H1 (cell line): ENCODE measurements around the gene TMEM131L. TPM values are rescaled to one million over a fixed set of nuclear protein-coding genes. Genes with fewer than 3 reads are reported as not detected.

ENCODE experiments used
- CTCF ChIA-PET: fragments of 300-600 bp; sonication (Branson Sonifier 250); formaldehyde crosslinking; loops from one replicate; lab custom pipeline; 2021; ENCODE audit not compliant: partially characterized antibody; lab: Charles Lee
- POLR2A ChIA-PET: fragments of 300-600 bp; sonication (Branson Sonifier 250); formaldehyde crosslinking; loops from one replicate; lab custom pipeline; 2021; ENCODE audit warnings: inconsistent platforms; ENCODE audit not compliant: partially characterized antibody; lab: Charles Lee
- DNase-seq, 2 experiments: peaks; one replicate each; pipeline versions ENCODE4 v3.0.0 to v3.0.0-alpha.2; 2010 to 2022; ENCODE audit warnings: low spot score in 2 of 2, low read depth in 1 of 2, mixed read lengths in 1 of 2
- FAIRE-seq: peaks from 2 replicates; lab custom pipeline; 2011; peaks lifted over from hg19 to GRCh38; lab: Jason Lieb, UNC
- H2AFZ ChIP-seq: 2 replicates; pipeline ENCODE4 v1.8.1; 2012; ENCODE audit warnings: low read length, inconsistent platforms
- H2AK5ac ChIP-seq: 2 replicates; pipeline ENCODE4 v1.6.1; 2013; ENCODE audit warnings: low read depth, low read length
- H2BK120ac ChIP-seq: replicated peaks from 2 replicates; pipeline ENCODE3; 2013; ENCODE audit warnings: low read depth, low read length, inconsistent platforms
- H2BK12ac ChIP-seq: 2 replicates; pipeline ENCODE4 v1.6.1; 2013; ENCODE audit warnings: low read depth, low read length
- H2BK15ac ChIP-seq: 2 replicates; pipeline ENCODE4 v1.6.1; 2013; ENCODE audit warnings: low read length
- H2BK20ac ChIP-seq: 2 replicates; pipeline ENCODE4 v1.6.1; 2013; ENCODE audit warnings: low read length
- H2BK5ac ChIP-seq: 2 replicates; pipeline ENCODE4 v1.6.1; 2013; ENCODE audit warnings: low read depth, low read length
- H3K14ac ChIP-seq: 2 replicates; pipeline ENCODE4 v1.6.1; 2013; ENCODE audit warnings: inconsistent platforms; ENCODE audit not compliant: insufficient read length
- H3K18ac ChIP-seq: 2 replicates; pipeline ENCODE4 v1.6.1; 2013; ENCODE audit warnings: low read length; ENCODE audit errors: extremely low read depth
- H3K23ac ChIP-seq: 2 replicates; pipeline ENCODE4 v1.6.1; 2013; ENCODE audit warnings: inconsistent platforms; ENCODE audit not compliant: insufficient read length
- H3K23me2 ChIP-seq: 2 replicates; pipeline ENCODE4 v1.6.1; 2013; ENCODE audit warnings: low read depth, low read length
- H3K27ac ChIP-seq: 2 replicates; pipeline ENCODE4 v1.6.1; 2011; ENCODE audit warnings: low read depth, low read length, inconsistent platforms
- H3K27me3 ChIP-seq, 4 experiments: replicated peaks in 1 of 4; 1 replicate in 1 of 4; 2 replicates in 3 of 4; pipeline versions ENCODE4 v1.6.1 to v1.8.1; 2011 to 2013; ENCODE audit warnings: low read length in 3 of 4, mild to moderate bottlenecking in 3 of 4, inconsistent platforms in 2 of 4, mixed read lengths in 2 of 4, moderate library complexity in 1 of 4; ENCODE audit not compliant: control insufficient read depth in 3 of 4, insufficient read depth in 3 of 4; ENCODE audit errors: extremely low read depth in 1 of 4
- H3K36me3 ChIP-seq, 4 experiments: 2 replicates each; pipeline versions ENCODE4 v1.6.1 to v1.8.1; 2011 to 2013; ENCODE audit warnings: mild to moderate bottlenecking in 4 of 4, low read length in 3 of 4, moderate library complexity in 2 of 4, control low read depth in 1 of 4, inconsistent platforms in 1 of 4; ENCODE audit not compliant: insufficient read depth in 4 of 4, control insufficient read depth in 2 of 4
- H3K4ac ChIP-seq: replicated peaks from 2 replicates; pipeline ENCODE3; 2013; ENCODE audit warnings: low read length, low read depth, mixed read lengths, inconsistent platforms; ENCODE audit not compliant: insufficient read length
- H3K4me1 ChIP-seq, 4 experiments: replicated peaks in 1 of 4; 1 replicate in 1 of 4; 2 replicates in 3 of 4; pipeline versions ENCODE4 v1.6.1 to v1.8.1; 2011 to 2013; ENCODE audit warnings: low read length in 3 of 4, inconsistent platforms in 2 of 4, mixed read lengths in 1 of 4; ENCODE audit not compliant: insufficient read depth in 4 of 4, control insufficient read depth in 3 of 4
- H3K4me2 ChIP-seq, 2 experiments: 2 replicates each; pipeline versions ENCODE4 v1.6.1 to v1.8.1; 2011 to 2013; ENCODE audit warnings: low read depth in 2 of 2, low read length in 2 of 2, control low read depth in 1 of 2, inconsistent platforms in 1 of 2, mild to moderate bottlenecking in 1 of 2; ENCODE audit not compliant: insufficient read depth in 1 of 2
- H3K4me3 ChIP-seq, 4 experiments: fragments of 200-600, 300-600 bp in 1 of 4; sonication (generic), shearing (Covaris generic), sonication (Bioruptor Twin) in 1 of 4; 2 replicates each; pipeline versions ENCODE4 v1.5.1 to v1.8.1; 2011 to 2016; ENCODE audit warnings: low read length in 4 of 4, low read depth in 3 of 4, control low read depth in 2 of 4, inconsistent platforms in 2 of 4, mild to moderate bottlenecking in 2 of 4, mixed read lengths in 1 of 4, moderate library complexity in 1 of 4; ENCODE audit not compliant: insufficient read depth in 2 of 4; ENCODE audit errors: extremely low read depth in 1 of 4
- H3K56ac ChIP-seq: replicated peaks from 2 replicates; pipeline ENCODE3; 2013; ENCODE audit warnings: low read depth, mild to moderate bottlenecking, mixed read lengths, low read length, inconsistent platforms; ENCODE audit not compliant: insufficient read length
- H3K79me1 ChIP-seq: 2 replicates; pipeline ENCODE4 v1.6.1; 2013; ENCODE audit warnings: low read depth, low read length, control low read depth
- H3K79me2 ChIP-seq, 2 experiments: 2 replicates each; pipeline versions ENCODE4 v1.6.1 to v1.8.1; 2012 to 2013; ENCODE audit warnings: low read length in 2 of 2, mild to moderate bottlenecking in 2 of 2, inconsistent platforms in 1 of 2; ENCODE audit not compliant: insufficient read depth in 2 of 2, control insufficient read depth in 1 of 2
- H3K9ac ChIP-seq, 4 experiments: replicated peaks in 1 of 4; 1 replicate in 1 of 4; 2 replicates in 3 of 4; pipeline versions ENCODE4 v1.6.1 to v1.8.1; 2011 to 2013; ENCODE audit warnings: low read depth in 3 of 4, low read length in 3 of 4, control low read depth in 2 of 4, mild to moderate bottlenecking in 2 of 4, moderate library complexity in 2 of 4, inconsistent platforms in 1 of 4; ENCODE audit errors: extremely low read depth in 1 of 4
- H3K9me3 ChIP-seq, 2 experiments: 2 replicates each; pipeline versions ENCODE4 v1.6.1 to v1.8.1; 2012 to 2013; ENCODE audit warnings: mild to moderate bottlenecking in 2 of 2, moderate library complexity in 2 of 2, control low read depth in 1 of 2, inconsistent platforms in 1 of 2, low read depth in 1 of 2, low read length in 1 of 2, mixed read lengths in 1 of 2; ENCODE audit not compliant: insufficient read depth in 2 of 2
- H4K20me1 ChIP-seq, 2 experiments: replicated peaks in 1 of 2; 2 replicates each; pipeline versions ENCODE3 to v1.8.1; 2011 to 2013; ENCODE audit warnings: inconsistent platforms in 2 of 2, low read length in 2 of 2, mild to moderate bottlenecking in 1 of 2; ENCODE audit not compliant: insufficient read depth in 2 of 2, control insufficient read depth in 1 of 2
- H4K5ac ChIP-seq: 2 replicates; pipeline ENCODE4 v1.6.1; 2013; ENCODE audit warnings: low read length, low read depth, mixed read lengths, inconsistent platforms; ENCODE audit not compliant: insufficient read length
- H4K8ac ChIP-seq: 2 replicates; pipeline ENCODE4 v1.8.0; 2013; ENCODE audit warnings: mild to moderate bottlenecking, moderate library complexity, low read length, inconsistent platforms; ENCODE audit not compliant: insufficient read depth; ENCODE audit errors: extremely low read depth
- H4K91ac ChIP-seq: replicated peaks from 2 replicates; pipeline ENCODE3; 2013; ENCODE audit warnings: low read length, mixed read lengths, inconsistent platforms; ENCODE audit not compliant: insufficient read length
- CBX5 ChIP-seq: fragments of 300-800, 300-1000 bp; sonication (generic); IDR thresholded peaks from 2 replicates; pipeline ENCODE4 v1.7.1; 2016; ENCODE audit warnings: antibody characterized with exemption, low read length, low read depth
- WGBS, 2 experiments: shearing (Covaris generic) in 1 of 2; methylation state at CpG; one replicate each; pipeline versions ENCODE4 v1.1.6 to v1.1.7; 2013 to 2015; ENCODE audit warnings: low lambda C conversion rate in 2 of 2, mixed read lengths in 2 of 2, inconsistent platforms in 1 of 2, low coverage in 1 of 2, missing lambda C conversion rate in 1 of 2; ENCODE audit not compliant: insufficient replicate concordance in 2 of 2, insufficient coverage in 1 of 2, insufficient read length in 1 of 2; ENCODE audit errors: extremely low coverage in 1 of 2, missing lambda C conversion rate in 1 of 2; 5-methylcytosine and 5-hydroxymethylcytosine counted together
- polyA plus RNA-seq, 7 experiments: library from polyadenylated mRNA; depleted of rRNA in 3 of 7; stranded (reverse) in 5 of 7; unstranded in 2 of 7; fragments of >200 nt in 5 of 7; fragments of 200-250 nt in 2 of 7; gene quantifications; 1 replicate in 5 of 7; 2 replicates in 1 of 7; 4 replicates in 1 of 7; pipeline versions ENCODE4 v1.2.1 to v1.2.3, GENCODE V29; 2011 to 2013; ENCODE audit warnings: missing spikeins in 2 of 7, mixed read lengths in 2 of 7
- total RNA-seq: library from RNA; stranded (reverse); fragmentation: NEBNext Ultra II Directional; extraction: Animal tissue kit (Norgen Biotek cat#: 25700); gene quantifications from 2 replicates; pipeline ENCODE4 v1.2.1, GENCODE V29; 2021

The TMEM131L gene
- total and polyA plus RNA-seq, 2 of the 8 experiments (the other 6 are each of a cell fraction or from before 2014, with no cell fraction given), result 14.3 to 26.1 TPM

DNA sequence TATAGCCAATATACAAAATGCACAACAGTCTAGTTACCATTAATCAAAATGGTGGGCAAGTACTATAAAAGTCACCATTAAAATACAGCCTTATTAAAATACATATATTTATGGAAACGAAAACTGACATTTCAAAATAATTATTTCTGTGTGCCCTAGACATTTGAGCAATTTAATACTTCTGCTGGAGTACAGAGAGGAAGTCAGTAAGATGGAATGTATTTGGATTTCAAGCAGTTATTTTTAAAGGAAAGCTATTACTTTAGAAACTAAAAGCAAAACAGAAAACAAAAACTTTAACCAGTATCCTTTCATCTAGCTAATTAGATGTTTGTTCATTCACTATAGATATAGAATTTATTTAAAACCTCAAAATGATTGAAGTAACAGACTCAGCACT is 180.1 kb downstream of the TMEM131L start:
- ChIA-PET CTCF (interaction anchor here (0.7 to 9.6 kb wide), 3 partner anchors 14 to 932 kb away, joined by 4 to 142 read pairs (median 10); partner anchors contain the start of gene TLR2), POLR2A (no interaction called here)
- H3K36me3 ChIP-seq, result no peaks in the 10 kb centered on the region
- no peak overlapping the region for H3K56ac ChIP-seq
- no peak overlapping the region for H3K9ac ChIP-seq
- H2BK15ac ChIP-seq, result no peak overlapping the region
- H3K4me3 ChIP-seq, result no peak overlapping the region
- no peaks in the 10 kb centered on the region for H3K27me3 ChIP-seq
- FAIRE-seq (no peak), DNase-seq (no peak)
- no peak overlapping the region for H2BK20ac ChIP-seq
- no peak overlapping the region for H2AFZ ChIP-seq
- H3K14ac ChIP-seq, result no peak overlapping the region
- no peaks in the 10 kb centered on the region for H3K23me2 ChIP-seq
- H2BK5ac ChIP-seq, result no peak overlapping the region
- H4K20me1 ChIP-seq, result no peaks in the 10 kb centered on the region
- no peak overlapping the region for H3K27ac ChIP-seq
- H3K4ac ChIP-seq, result no peak overlapping the region
- peaks cover 0 to 5% (median under 1%) of the 10 kb centered on the region in 4 experiments; a peak in 1 of 7 replicates for H3K4me1 ChIP-seq
- no peaks in the 10 kb centered on the region for H3K79me2 ChIP-seq
- H3K4me2 ChIP-seq, result no peak overlapping the region
- no peak overlapping the region for H2BK120ac ChIP-seq
- no peaks in the 10 kb centered on the region for H3K79me1 ChIP-seq
- H4K5ac ChIP-seq, result no peak overlapping the region
- H4K91ac ChIP-seq, result no peak overlapping the region
- 81% methylated on average over 1 of the region's 1 CpG; no CpG with 5 or more reads in 1 of the 2 experiments for WGBS, 2 experiments
- peaks cover 0 to 3% of the 10 kb centered on the region in 2 experiments; a peak in 1 of 4 replicates for H3K9me3 ChIP-seq
- TF ChIP-seq CBX5, result no peak
- no peak overlapping the region for H3K18ac ChIP-seq
- no peak overlapping the region for H2AK5ac ChIP-seq
- no peak overlapping the region for H2BK12ac ChIP-seq
- H4K8ac ChIP-seq, result no peak overlapping the region
- no peak overlapping the region for H3K23ac ChIP-seq
